Activated gamma-delta T cell treated with Interleukin-2 at 50 U/mL for 16 hours (primary cell): ENCODE data around the gene EVA1B.

Source experiments
- DNase-seq: peaks from one replicate; pipeline ENCODE4 v3.0.0-alpha.2; 2020

EVA1B gene

DNA sequence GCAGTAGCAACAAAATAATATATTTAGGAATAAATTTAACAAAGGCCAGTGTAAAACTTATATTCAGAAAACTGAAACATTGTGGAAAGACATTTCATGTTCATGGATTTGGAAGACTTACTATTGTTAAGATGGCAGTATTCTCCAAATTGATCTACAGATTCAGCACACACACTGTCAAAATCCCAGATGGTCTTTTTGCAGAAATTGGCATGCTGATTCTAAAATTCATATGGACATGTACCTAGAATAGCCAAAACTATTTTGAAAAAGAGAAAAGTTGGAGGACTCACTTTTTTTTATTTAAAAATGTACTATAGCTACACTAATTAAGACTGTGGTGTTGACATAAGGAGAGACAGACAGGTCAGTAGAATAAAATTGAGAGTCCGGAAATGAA, 49.2 kb downstream of the EVA1B start:
- no peak for DNase-seq

DNA sequence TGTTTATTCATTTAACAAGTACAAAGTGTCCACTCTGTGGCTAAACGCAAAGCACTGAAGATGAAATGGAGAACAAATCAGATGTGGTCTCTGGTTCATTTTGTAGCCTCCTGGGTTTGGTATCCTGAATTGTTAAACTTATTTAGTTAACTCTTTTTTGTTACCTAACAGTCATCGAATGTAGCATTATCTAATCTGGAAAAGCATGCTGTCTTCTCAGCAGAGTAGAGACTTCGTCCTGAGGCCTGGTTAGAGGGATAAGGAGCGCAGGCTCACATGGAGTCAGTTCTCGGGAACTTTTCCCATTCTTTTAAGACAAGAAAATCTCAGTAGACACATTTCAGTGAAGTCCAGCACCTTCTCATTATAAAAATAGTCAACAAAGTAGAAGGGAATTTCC, 50.4 kb downstream of the EVA1B start:
- DNase-seq, result no peak
